ENCODE data around the gene LSS. TPM values are rescaled to one million over a fixed set of nuclear protein-coding genes. Genes with fewer than 3 reads are reported as not detected.
"Not testable (repeated sequence)": the region's sequence is repeated elsewhere in the genome, so short reads cannot be mapped to it uniquely, and the experiment has no call there.

The LSS gene
- polyA plus RNA-seq, 12 donors = 27.1 to 52.3 (median 33.1) TPM; not detected in 1

- DNase-seq = no peak
Observed at GRCh38 chr21:46247699-46248421, 19.3 kb upstream of the LSS start.

GRCh38 chr21:46246345-46246744, 17.8 kb upstream of the LSS start:
- no peak for DNase-seq

GRCh38 chr21:46245213-46245915, 16.8 kb upstream of the LSS start:
- no peak for DNase-seq

- DNase-seq = no peak
Observed at GRCh38 chr21:46244602-46245001, 16.0 kb upstream of the LSS start.

- no peak for DNase-seq
Observed at GRCh38 chr21:46243960-46244361, 15.4 kb upstream of the LSS start.

GRCh38 chr21:46243325-46243724, 14.8 kb upstream of the LSS start:
- no peak for DNase-seq

- not testable (repeated sequence) for DNase-seq
Observed at GRCh38 chr21:46241577-46241976, 13.0 kb upstream of the LSS start.

- DNase-seq = no peak
Observed at GRCh38 chr21:46239817-46240325, 11.3 kb upstream of the LSS start.

- no peak for DNase-seq
Observed at GRCh38 chr21:46237474-46237873, 8.9 kb upstream of the LSS start.

- DNase-seq = no peak
Observed at GRCh38 chr21:46234436-46234950, 5.9 kb upstream of the LSS start.

GRCh38 chr21:46229923-46230260, 1.3 kb upstream of the LSS start:
- DNase-seq = no peak

GRCh38 chr21:46229133-46229922, 754 bp upstream of the LSS start:
- DNase-seq = no peak

- DNase-seq = no peak
Observed at GRCh38 chr21:46227811-46228344, 696 bp downstream of the LSS start.

- DNase-seq = no peak
Observed at GRCh38 chr21:46226920-46227599, 1.5 kb downstream of the LSS start.

- no peak for DNase-seq
Observed at GRCh38 chr21:46226146-46226545, 2.4 kb downstream of the LSS start.

- DNase-seq = not testable (repeated sequence)
Observed at GRCh38 chr21:46223661-46224060, 4.9 kb downstream of the LSS start.

- no peak for DNase-seq
Observed at GRCh38 chr21:46223217-46223616, 5.4 kb downstream of the LSS start.

- no peak for DNase-seq
Observed at GRCh38 chr21:46222436-46223116, 6.0 kb downstream of the LSS start.

GRCh38 chr21:46221664-46222435, 6.7 kb downstream of the LSS start:
- DNase-seq = no peak

GRCh38 chr21:46220847-46221246, 7.7 kb downstream of the LSS start:
- DNase-seq = no peak

Data from muscle of arm (tissue), 12 donors.